GM23248 (cell line): ENCODE data around the gene EFNA2.

Source experiments
- EZH2 ChIP-seq: fragments of 200-600 bp; sonication (generic); IDR thresholded peaks from 2 replicates; pipeline ENCODE4 v1.6.1; 2018; ENCODE audit warnings: antibody characterized with exemption, mild to moderate bottlenecking; ENCODE audit not compliant: insufficient read depth, poor library complexity, severe bottlenecking
- EZH2phosphoT487 ChIP-seq: fragments of 200-600 bp; sonication (generic); IDR thresholded peaks from 2 replicates; pipeline ENCODE4 v1.6.1; 2018; ENCODE audit warnings: antibody characterized with exemption, moderate library complexity, mild to moderate bottlenecking, low read depth; ENCODE audit not compliant: insufficient read depth

DNA sequence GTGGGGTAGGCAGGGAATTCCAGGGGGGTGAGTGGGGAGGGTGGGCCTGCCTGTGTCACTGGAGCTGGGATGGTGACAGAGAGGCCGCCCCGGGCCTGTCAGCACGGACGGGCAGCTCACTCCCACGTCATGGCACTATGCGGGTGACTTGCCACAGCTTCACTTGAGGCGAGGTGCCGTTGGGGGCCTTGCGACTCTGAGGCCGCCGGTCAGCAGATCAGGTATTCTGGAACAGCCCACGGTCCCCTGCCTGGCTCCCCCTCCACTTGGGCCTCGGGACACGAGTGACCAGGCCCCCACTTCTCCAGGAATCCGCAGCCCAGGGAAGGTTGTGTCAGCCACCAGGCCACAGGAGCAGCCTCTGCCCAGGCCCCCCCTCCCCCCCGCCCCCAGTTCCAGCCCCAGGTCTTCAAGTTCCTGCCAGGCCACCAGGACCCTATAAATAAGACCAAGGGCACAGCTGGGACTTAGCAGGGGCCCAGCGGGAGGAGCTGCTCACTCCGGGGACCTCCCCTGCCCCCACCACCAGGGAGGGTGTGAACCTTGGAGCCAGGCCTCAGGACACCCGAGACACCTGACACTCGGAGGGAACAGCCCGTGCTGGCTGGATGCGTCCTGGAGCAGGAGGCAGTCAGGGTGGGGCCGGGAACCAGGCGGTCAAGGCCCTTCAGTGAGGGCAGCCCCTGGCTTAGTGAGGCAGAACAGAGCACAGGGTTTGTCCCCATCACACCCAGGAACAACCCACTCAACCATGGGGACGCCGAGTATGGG lies 40.0 kb upstream of the EFNA2 start:
- TF ChIP-seq EZH2, result no peak
- no peak for TF ChIP-seq EZH2phosphoT487
